HG03571 (cell line): ENCODE results near the gene PPP1R1C.

Experiments
- ATAC-seq: cut with Tn5 transposase; IDR thresholded peaks from one replicate; pipeline ENCODE4 v1.9.1; 2021; ENCODE audit not compliant: unreplicated experiment

The PPP1R1C gene

DNA sequence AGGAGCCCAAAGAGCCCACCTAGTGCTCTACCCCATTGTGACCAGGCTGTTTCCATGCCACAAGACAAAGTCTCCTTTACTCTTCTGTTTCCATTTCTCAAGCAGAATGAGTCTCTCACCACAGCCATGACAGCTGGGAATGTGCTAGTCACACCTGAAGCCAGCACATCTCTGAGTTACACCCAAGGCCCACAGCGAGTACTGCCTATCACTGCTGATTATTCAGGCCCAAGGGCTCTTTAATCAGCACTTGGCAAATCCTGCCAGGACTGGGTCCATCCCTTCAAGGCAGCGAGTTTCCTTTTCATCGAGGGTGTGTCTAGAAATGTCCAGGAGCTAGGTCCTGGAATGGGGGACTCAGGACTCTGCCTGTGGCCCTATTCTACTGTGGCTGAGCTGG is 14.6 kb upstream of the PPP1R1C start:
- ATAC-seq = no peak

DNA sequence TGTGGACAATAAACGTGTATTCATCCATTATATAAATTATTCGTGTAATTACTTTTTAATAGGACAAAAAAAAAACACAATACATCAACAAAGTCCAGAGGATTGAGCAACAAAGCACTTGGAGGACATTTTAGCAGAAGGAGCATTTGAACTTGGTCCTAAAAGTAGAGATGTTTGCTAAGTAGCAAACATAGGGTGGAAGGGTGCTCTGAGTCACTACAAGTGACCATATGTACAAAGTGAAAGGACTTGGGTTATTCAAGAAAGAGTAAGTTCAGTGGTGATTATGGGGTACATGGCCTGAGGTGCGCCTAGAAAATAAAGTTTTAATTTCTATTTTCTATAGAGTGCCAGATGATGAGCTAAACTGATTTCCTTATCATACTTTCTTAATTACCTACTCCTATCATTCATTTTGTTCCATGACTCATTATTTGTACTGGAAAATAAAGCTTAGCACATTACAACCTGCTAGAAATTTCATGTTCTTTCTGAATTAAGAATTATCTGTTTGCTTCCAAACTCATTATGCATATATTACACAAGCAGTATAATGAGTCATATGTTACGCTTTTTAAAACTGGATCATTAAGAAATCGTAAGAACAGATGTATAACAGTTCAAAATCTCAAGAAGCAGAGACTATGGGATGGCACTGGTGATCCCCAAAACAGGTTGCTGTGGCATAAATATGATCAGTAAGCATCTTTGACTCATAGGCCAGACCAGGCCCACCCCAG is 13.1 kb upstream of the PPP1R1C start:
- ATAC-seq = no peak

GRCh38 chr2:181973171-181973783 is 12.4 kb upstream of the PPP1R1C start:
- ATAC-seq = no peak

DNA sequence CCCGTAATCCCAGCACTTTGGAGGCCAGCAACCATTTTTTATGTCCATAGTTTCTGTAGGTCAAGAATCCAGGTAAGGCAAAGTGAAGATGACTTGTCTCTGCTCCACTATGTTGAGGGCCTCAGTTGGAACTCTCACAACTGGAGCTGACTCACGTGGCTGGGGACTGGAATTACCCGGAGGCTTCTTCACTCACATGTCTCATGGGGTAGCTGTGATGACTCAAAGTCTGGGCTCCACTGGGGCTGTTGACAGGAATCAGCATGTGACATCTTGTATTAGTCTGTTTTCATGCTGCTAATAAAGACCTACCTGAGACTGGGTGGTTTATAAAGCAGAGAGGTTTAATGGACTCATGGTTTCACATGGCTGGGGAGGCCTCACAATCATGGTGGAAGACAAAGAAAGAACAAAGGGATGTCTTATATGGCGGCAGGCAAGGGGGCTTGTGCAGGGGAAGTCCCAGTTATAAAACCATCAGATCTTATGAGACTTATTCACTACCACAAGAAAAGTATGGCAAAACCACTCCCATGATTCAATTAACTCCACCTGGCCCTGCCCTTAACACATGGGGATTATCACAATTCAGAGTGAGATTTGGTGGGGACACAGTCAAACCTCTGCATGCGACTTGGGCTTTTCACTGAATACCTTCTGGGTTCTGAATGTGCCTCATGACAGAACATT is 7.8 kb upstream of the PPP1R1C start:
- no peak for ATAC-seq

DNA sequence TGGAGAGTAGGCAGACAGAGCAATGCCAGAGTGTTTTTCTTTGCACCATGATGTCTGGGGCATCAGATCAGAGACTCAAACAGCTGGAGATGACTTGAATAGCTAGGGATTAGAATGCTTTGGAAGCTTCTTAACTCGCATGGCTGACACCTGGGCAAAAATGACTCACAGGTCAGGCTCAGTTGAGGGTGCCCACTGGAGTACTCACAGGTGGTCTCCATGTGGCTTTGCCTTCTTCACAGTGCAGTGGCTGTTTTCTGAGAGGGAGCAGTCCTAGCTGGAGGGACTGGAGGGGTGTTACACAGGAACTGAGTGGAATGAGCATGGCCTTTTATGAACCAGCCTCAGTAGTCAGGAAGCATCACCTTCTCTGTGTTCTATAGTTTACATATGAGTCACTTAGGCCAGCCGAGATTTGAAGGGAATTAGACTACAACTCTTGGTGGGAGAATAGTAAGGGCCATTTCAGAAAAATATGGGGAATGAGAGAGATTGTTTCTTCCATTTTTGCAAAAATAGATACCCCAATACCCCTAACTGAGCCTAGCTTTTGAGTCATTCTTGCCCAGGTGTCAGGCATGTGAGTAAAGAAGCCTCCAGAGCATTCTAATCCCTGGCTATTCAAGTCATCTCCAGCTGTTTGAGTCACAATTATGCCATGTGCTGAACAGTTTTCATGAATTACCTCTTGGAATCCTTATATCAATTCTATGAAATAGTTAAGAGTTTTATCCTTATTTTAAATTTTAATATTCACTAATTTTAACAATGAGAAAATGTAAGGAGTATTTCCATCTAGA is 7.1 kb upstream of the PPP1R1C start:
- ATAC-seq = no peak

DNA sequence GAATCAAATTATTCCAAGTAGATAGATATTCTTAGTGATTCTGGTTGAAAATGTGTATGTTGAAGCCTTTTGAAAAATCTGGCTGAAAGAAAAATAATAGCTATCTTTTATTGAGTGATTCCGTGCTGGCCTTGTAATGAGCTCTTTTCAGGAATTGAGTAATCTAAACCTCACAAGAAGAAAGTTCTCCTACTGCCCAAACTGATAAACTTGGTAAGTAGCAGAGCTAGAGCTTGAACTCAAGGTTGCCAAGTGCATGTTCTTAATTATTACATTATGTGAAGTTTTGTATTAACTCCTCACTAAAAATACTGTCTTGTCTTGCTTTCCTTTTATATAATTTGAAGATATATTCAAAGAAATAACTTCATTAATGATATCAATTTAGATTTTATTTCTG is 1.6 kb upstream of the PPP1R1C start:
- ATAC-seq = no peak

GRCh38 chr2:181984814-181985631 is 630 bp upstream of the PPP1R1C start:
- ATAC-seq = no peak

DNA sequence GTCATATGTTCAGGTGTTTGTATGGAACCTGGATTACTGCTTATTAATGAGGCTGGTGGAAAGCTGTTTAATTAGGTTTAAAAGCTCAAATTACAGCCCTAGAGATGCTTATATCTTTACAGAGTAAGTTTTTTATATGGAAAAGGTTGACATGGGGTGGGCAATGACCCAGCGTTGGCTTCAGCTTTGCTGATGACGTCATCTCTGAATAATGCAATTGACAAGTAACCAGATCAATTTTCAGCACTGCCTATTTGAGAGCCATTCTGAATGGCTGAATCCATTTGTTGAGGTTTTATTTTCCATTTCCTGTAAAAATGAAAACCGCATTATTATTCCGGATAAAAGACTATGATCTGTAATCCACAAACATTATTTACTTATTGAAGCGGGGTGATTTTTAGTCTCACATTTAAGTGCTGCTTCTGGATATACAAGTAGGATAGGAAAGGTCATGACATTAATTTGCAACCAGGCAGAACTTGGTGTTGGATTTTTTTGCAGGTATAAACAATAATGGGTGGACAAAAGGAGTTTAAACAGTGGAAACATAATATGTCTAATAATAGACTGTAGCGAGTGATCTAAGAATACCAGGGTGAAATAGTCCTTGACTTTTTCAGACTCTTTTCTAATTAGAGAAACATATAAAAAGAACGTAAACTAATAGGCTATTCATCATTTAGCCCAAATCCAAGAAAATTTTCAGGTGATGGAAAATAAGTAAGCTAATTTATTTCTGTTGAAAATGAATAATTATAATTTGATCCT is 2.7 kb downstream of the PPP1R1C start:
- no peak for ATAC-seq

DNA sequence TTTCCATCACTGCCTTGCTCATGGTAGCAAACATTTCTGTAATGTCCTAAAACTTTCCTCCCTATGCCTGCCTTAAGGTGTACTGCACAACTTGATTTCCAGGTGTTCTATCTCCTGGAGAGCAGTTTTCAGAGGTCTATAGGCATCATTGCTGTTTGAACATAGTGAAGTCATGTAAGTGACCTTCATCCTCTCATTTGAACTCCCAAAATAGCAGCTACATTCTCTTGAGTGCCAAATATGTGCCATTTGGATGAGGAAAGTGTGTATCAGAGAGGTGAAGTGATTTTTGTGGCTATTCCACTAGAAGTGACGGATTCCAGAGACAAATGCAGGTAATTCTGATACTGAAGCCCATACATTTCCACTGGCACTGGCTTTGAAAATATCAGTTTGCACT is 3.4 kb downstream of the PPP1R1C start:
- no peak for ATAC-seq

- ATAC-seq = peak; percentile 95
These were observed 5.7 kb downstream of the PPP1R1C start for GRCh38 chr2:181991171-181991885.

GRCh38 chr2:181992776-181993175 is 7.1 kb downstream of the PPP1R1C start:
- peak; percentile 89 for ATAC-seq

- ATAC-seq = no peak
These were observed 9.6 kb downstream of the PPP1R1C start for GRCh38 chr2:181995289-181995688.

DNA sequence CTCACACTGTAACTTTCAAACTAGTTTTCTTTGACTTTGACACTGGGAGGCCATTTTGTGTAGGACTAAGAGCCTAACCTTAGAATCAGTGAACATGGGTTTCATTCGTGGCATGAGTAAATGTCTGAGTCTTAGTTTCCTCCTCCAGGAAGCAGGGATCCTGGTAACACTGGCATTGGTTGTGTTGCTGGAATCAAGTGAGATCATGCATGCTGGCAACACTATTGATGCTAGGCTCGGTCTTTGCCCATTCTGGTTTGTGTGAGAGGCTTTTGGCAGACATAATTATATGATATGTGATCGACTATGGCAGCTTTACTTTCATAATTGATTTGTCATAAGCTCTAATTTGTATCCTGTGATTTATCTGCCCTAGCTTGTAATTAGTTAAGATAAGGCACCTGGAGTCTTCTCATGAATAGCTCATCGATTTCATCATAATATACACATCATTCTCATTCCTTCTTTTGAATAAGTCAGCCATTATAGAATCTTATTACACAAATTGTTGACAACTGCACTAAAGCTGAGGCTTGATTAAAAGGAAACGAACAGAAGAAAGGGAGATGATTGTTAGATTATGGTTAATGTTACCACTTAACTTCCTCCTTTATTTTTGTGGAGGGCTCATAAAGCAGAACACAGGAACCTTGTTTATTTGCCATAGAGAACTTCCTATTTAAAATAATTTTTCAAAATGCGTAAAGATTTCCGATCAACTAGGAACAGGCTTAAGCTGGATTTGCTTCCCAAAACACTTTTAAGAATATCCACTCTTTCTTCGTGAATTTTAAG is 12.6 kb downstream of the PPP1R1C start:
- no peak for ATAC-seq

GRCh38 chr2:181998891-181999654 is 13.4 kb downstream of the PPP1R1C start:
- no peak for ATAC-seq

- no peak for ATAC-seq
These were observed 14.3 kb downstream of the PPP1R1C start for GRCh38 chr2:181999911-182000310.

GRCh38 chr2:182004945-182005520 is 19.4 kb downstream of the PPP1R1C start:
- ATAC-seq = no peak

GRCh38 chr2:182006595-182007341 is 21.1 kb downstream of the PPP1R1C start:
- no peak for ATAC-seq
